CD4-positive, alpha-beta T cell treated with Interleukin-12 subunit alpha and Interleukin-12 subunit beta, for 1 hour (primary cell): ENCODE data around the gene GOLGA8F.
"Not testable (repeated sequence)": the region's sequence is repeated elsewhere in the genome, so short reads cannot be mapped to it uniquely, and the experiment has no call there.

ENCODE experiments used
- DNase-seq: peaks from one replicate; pipeline ENCODE4 v3.0.0-alpha.2; 2020

GOLGA8F gene, protein sequence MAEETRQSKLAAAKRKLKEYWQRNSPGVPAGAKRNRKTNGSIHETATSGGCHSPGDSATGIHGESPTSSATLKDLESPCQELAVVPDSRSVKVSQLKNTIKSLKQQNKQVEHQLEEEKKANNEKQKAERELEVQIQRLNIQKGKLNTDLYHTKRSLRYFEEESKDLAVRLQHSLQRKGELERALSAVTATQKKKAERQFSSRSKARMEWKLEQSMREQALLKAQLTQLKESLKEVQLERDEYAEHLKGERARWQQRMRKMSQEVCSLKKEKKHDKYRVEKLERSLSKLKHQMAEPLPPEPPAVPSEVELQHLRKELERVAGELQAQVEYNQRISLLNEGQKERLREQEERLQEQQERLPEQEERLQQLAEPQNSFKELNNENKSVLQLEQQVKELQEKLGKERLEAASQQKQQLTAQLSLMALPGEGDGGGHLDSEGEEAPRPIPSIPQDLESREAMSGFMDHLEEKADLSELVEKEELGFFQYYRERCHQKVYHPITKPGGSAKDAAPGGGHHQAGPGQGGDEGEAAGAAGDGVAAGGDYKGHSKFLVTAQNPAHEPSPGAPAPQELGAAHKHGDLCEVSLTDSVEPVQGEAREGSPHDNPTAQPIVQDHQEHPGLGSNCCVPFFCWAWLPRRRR

DNA sequence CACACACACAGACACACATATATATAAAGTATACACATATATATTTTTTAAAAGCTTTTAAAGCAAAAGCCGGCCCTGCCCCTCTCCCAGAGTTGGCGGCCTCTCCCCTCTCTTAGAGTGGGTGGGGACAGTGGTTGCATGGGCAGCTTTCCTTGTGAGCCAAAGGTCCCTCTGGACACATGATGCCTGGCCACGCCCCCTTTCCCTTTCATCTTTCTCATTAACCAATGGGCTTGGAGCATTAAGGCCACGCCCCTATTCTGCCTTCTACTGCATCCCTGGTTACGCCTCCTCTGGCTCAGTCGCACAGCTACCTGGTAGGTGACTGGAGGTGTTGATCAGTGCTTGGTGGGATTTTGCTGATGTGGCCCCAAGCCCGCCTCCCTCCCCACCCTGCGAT, at the start of gene GOLGA8F:
TSS of gene GOLGA8F (plus strand) at position 301 of the 400 bp plus-strand sequence. CDS start at position 399, 98 bp downstream.
- DNase-seq: not testable (repeated sequence)

DNA sequence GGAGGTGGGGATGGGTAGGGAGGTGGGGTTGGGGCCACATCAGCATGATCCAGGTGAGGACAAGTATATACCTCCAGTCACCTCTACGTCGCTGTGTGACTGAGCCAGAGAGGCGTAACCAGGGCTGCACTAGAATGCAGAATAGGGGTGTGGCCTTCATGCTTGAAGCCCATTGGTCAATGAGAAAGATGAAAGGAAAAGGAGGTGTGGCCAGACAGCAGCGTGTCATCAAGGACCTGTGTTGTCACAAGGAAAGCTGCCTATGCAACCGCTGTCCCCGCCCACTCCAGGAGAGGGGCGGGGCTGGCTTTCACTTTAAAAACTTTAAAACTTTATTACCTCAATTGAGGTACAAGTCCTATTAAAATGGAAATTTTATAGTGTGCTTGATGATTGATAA, 20.5 kb upstream of the GOLGA8F start, which contains the start of gene GOLGA6L24:
TSS of gene GOLGA6L24 (minus strand) at position 101 of the 400 bp plus-strand sequence. CDS start at position 40, 61 bp downstream.
- not testable (repeated sequence) for DNase-seq

GRCh38 chr15:28365502-28365901, 13.0 kb upstream of the GOLGA8F start:
- DNase-seq: not testable (repeated sequence)

GRCh38 chr15:28380053-28380452, 1.6 kb downstream of the GOLGA8F start:
- not testable (repeated sequence) for DNase-seq

DNA sequence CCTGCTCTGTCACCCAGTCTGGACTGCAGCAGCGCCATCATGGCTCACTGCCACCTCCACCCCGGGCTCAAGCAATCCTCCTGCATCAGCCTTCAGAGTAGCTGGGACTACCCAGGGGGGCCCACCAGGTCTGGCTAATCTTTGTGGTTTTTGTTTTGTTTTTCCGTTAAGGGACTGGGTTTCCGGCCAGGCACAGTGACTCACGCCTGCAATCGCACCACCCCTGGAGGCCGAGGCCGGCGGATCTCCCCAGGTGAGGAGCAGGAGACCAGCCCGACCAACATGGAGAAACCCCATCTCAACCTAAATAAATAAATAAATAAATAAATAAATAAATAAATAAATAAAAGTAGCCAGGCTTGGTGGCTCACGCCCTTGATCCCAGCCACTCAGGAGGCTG, 17.6 kb downstream of the GOLGA8F start:
- DNase-seq: not testable (repeated sequence)

DNA sequence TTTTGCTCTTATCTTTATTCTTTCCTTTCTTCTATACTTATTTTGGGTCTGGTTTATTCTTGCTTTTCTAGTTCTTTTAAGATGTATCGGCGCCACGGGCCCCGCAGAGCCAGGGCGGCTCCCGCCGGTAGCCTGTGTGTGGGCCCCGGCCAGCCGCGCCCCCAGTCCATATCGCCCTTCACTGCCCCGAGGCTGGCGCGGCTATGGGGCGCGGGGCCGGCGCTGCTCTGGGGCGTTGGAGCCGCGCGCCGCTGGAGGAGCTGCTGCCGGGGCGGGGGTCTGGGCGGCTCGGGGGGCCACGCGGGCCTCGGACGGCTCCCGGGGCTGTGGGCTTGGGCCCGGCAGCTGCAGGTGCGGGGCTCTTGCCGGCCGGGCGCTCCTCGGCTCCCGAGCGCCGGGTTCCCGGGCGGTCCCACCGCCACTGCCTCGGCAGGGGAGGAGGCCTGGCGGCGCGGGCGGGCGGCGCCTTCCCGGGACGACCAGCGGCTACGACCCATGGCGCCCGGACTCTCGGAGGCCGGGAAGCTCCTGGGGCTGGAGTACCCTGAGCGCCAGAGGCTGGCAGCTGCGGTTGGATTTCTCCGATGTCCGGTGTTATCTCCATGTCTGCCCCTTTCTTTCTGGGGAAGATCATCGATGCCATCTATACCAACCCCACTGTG, 24.4 kb downstream of the GOLGA8F start:
- DNase-seq: not testable (repeated sequence)

- not testable (repeated sequence) for DNase-seq
Measured at GRCh38 chr15:28420470-28420869, 42.0 kb downstream of the GOLGA8F start.

GRCh38 chr15:28435594-28435993, 57.1 kb downstream of the GOLGA8F start:
- DNase-seq: not testable (repeated sequence)
